Neural cell (in vitro differentiated cells): ENCODE results near the gene CPPED1. TPM values are rescaled to one million over a fixed set of nuclear protein-coding genes. Genes with fewer than 3 reads are reported as not detected.
"Not testable (repeated sequence)": the region's sequence is repeated elsewhere in the genome, so short reads cannot be mapped to it uniquely, and the experiment has no call there.

ENCODE experiments used
- H2AFZ ChIP-seq: fragments of 200-600, 300-800 bp; sonication (generic), shearing (Covaris generic); 2 replicates; pipeline ENCODE4 v1.6.0; 2014; ENCODE audit warnings: low read depth, mild to moderate bottlenecking, antibody characterized with exemption, low read length, moderate library complexity
- H3F3A ChIP-seq: fragments of 200-600 bp; shearing (Covaris generic); 2 replicates; pipeline ENCODE4 v1.6.1; 2016; ENCODE audit warnings: mild to moderate bottlenecking, moderate library complexity, mixed read lengths, antibody characterized with exemption, low read length; ENCODE audit not compliant: insufficient read depth, poor library complexity, severe bottlenecking
- H3K27ac ChIP-seq: fragments of 200-600, 300-800 bp; sonication (generic), shearing (Covaris generic); 2 replicates; pipeline ENCODE4 v1.5.1; 2014; ENCODE audit warnings: mild to moderate bottlenecking, low read length, moderate library complexity
- H3K27me3 ChIP-seq: fragments of 300-800, 200-600 bp; sonication (generic), shearing (Covaris generic); 2 replicates; pipeline ENCODE4 v1.6.0; 2014; ENCODE audit warnings: mild to moderate bottlenecking, low read depth, low read length, moderate library complexity; ENCODE audit not compliant: insufficient read depth
- H3K36me3 ChIP-seq: fragments of 300-800, 200-600 bp; sonication (generic), shearing (Covaris generic); 2 replicates; pipeline ENCODE4 v1.5.1; 2014; ENCODE audit warnings: mild to moderate bottlenecking, antibody characterized with exemption, low read length, moderate library complexity; ENCODE audit not compliant: insufficient read depth
- H3K4me2 ChIP-seq: fragments of 300-800, 200-600 bp; sonication (generic), shearing (Covaris generic); 2 replicates; pipeline ENCODE4 v1.6.0; 2014; ENCODE audit warnings: mild to moderate bottlenecking, low read length
- H3K4me3 ChIP-seq: fragments of 300-800, 200-600 bp; sonication (generic), shearing (Covaris generic); 2 replicates; pipeline ENCODE4 v1.5.1; 2014; ENCODE audit warnings: mild to moderate bottlenecking, low read length, moderate library complexity
- H3K79me2 ChIP-seq: fragments of 200-600 bp; shearing (Covaris generic); replicated peaks from 2 replicates; pipeline ENCODE4 v1.6.0; 2014; ENCODE audit warnings: mild to moderate bottlenecking, low read length, moderate library complexity; ENCODE audit not compliant: insufficient read depth
- H3K9ac ChIP-seq: fragments of 300-800, 200-600 bp; sonication (generic), shearing (Covaris generic); 2 replicates; pipeline ENCODE4 v1.6.1; 2016; ENCODE audit warnings: mild to moderate bottlenecking, low read length, mixed read lengths
- H3K9me2 ChIP-seq: fragments of 200-600 bp; shearing (Covaris generic); 2 replicates; pipeline ENCODE4 v1.6.1; 2016; ENCODE audit warnings: mild to moderate bottlenecking, low read length, mixed read lengths; ENCODE audit not compliant: insufficient read depth
- H3K9me3 ChIP-seq: fragments of 200-600, 300-800 bp; sonication (generic), shearing (Covaris generic); 2 replicates; pipeline ENCODE4 v1.6.1; 2016; ENCODE audit warnings: mild to moderate bottlenecking, mixed run types, low read length, moderate library complexity, mixed read lengths
- H4K20me1 ChIP-seq: fragments of 200-600 bp; shearing (Covaris generic); 2 replicates; pipeline ENCODE4 v1.6.1; 2016; ENCODE audit warnings: mild to moderate bottlenecking, mixed run types; ENCODE audit not compliant: insufficient read depth
- CTCF ChIP-seq: fragments of 450-650 bp; IDR thresholded peaks from 2 replicates; pipeline ENCODE4 v1.5.1; 2014; ENCODE audit warnings: antibody characterized with exemption, mild to moderate bottlenecking, moderate library complexity; ENCODE audit not compliant: poor library complexity, severe bottlenecking
- EP300 ChIP-seq: fragments of 450-650 bp; conservative IDR thresholded peaks from 2 replicates; pipeline ENCODE4 v1.6.1; 2014; ENCODE audit warnings: antibody characterized with exemption, mild to moderate bottlenecking, moderate library complexity; ENCODE audit not compliant: poor library complexity, severe bottlenecking
- EZH2 ChIP-seq: fragments of 200-600, 300-800 bp; shearing (Covaris generic), sonication (generic); IDR thresholded peaks from 2 replicates; pipeline ENCODE4 v1.6.1; 2014; ENCODE audit warnings: antibody characterized with exemption, low read length, borderline replicate concordance, mild to moderate bottlenecking; ENCODE audit not compliant: insufficient read depth, poor library complexity, severe bottlenecking
- MXI1 ChIP-seq: fragments of 450-650 bp; conservative IDR thresholded peaks from 2 replicates; pipeline ENCODE4 v1.6.1; 2014; ENCODE audit warnings: antibody characterized with exemption, mild to moderate bottlenecking; ENCODE audit not compliant: poor library complexity, severe bottlenecking
- POLR2AphosphoS5 ChIP-seq: IDR thresholded peaks from 2 replicates; pipeline ENCODE4 v1.6.1; 2012
- RAD21 ChIP-seq: fragments of 450-650 bp; conservative IDR thresholded peaks from 2 replicates; pipeline ENCODE4 v1.6.1; 2014; ENCODE audit warnings: antibody characterized with exemption, mild to moderate bottlenecking, moderate library complexity
- REST ChIP-seq: IDR thresholded peaks from 2 replicates; pipeline ENCODE4 v1.6.1; 2012; ENCODE audit warnings: borderline replicate concordance
- SMC3 ChIP-seq: fragments of 450-650 bp; conservative IDR thresholded peaks from 2 replicates; pipeline ENCODE4 v1.6.1; 2014; ENCODE audit warnings: antibody characterized with exemption, mild to moderate bottlenecking, moderate library complexity; ENCODE audit not compliant: poor library complexity
- TAF1 ChIP-seq: IDR thresholded peaks from 2 replicates; pipeline ENCODE4 v1.6.1; 2012; ENCODE audit warnings: low read depth
- polyA plus RNA-seq: library from polyadenylated mRNA; depleted of rRNA; stranded (reverse); fragments of >200 nt; gene quantifications from 2 replicates; pipeline ENCODE4 v1.2.3, GENCODE V29; 2014

CPPED1 gene
- polyA plus RNA-seq, 1 donor from 2014 or later = 2.5 TPM

GRCh38 chr16:12815361-12815760 is 11.7 kb upstream of the CPPED1 start:
- H3K27ac ChIP-seq = no peak overlapping the region
- H3K9ac ChIP-seq = no peak overlapping the region
- H4K20me1 ChIP-seq = no peaks in the 10 kb centered on the region
- no peaks in the 10 kb centered on the region for H3K9me2 ChIP-seq
- H3F3A ChIP-seq = no peaks in the 10 kb centered on the region
- H3K4me2 ChIP-seq = no peak overlapping the region
- no peaks in the 10 kb centered on the region for H3K36me3 ChIP-seq
- H3K79me2 ChIP-seq = no peaks in the 10 kb centered on the region
- no peaks in the 10 kb centered on the region for H3K27me3 ChIP-seq
- no peak overlapping the region for H2AFZ ChIP-seq
- no peaks in the 10 kb centered on the region for H3K9me3 ChIP-seq
- TF ChIP-seq CTCF = no peak
- no peak for TF ChIP-seq POLR2AphosphoS5
- no peak for TF ChIP-seq EP300
- TF ChIP-seq TAF1 = no peak
- no peak for TF ChIP-seq MXI1
- no peak for TF ChIP-seq RAD21
- no peak for TF ChIP-seq SMC3
- no peak for TF ChIP-seq REST
- TF ChIP-seq EZH2 = no peak
- H3K4me3 ChIP-seq = no peak overlapping the region

- not testable (repeated sequence) for H2AFZ ChIP-seq, H3K9ac ChIP-seq, H3K9me2 ChIP-seq, H3F3A ChIP-seq, H3K79me2 ChIP-seq, H3K4me2 ChIP-seq, H4K20me1 ChIP-seq, H3K4me3 ChIP-seq, H3K9me3 ChIP-seq, H3K36me3 ChIP-seq, H3K27me3 ChIP-seq, H3K27ac ChIP-seq
Observed at GRCh38 chr16:12813734-12814133, 10.0 kb upstream of the CPPED1 start.

- H3K4me2 ChIP-seq, H3K4me3 ChIP-seq, H3K27ac ChIP-seq, H3K9me2 ChIP-seq, H3K9ac ChIP-seq, H2AFZ ChIP-seq, H3K9me3 ChIP-seq, H3K27me3 ChIP-seq, H4K20me1 ChIP-seq, H3K36me3 ChIP-seq, H3K79me2 ChIP-seq, H3F3A ChIP-seq: not testable (repeated sequence)
Observed at GRCh38 chr16:12813321-12813720, 9.6 kb upstream of the CPPED1 start.
